LHCN-M2 (cell line): ENCODE data around the gene ABHD10. TPM values are rescaled to one million over a fixed set of nuclear protein-coding genes. Genes with fewer than 3 reads are reported as not detected.

Source experiments
- DNase-seq: peaks from one replicate; pipeline ENCODE4 v3.0.0-alpha.2; 2012; ENCODE audit warnings: low read depth
- polyA plus RNA-seq: library from polyadenylated mRNA; unstranded; fragments of >200 nt; gene quantifications from one replicate; pipeline ENCODE4 v1.2.1, GENCODE V29; 2012; ENCODE audit warnings: missing spikeins
- total RNA-seq: library from RNA; depleted of rRNA; stranded (reverse); fragments of >200 nt; gene quantifications from 2 replicates; pipeline ENCODE4 v1.2.3, GENCODE V29; 2014; rRNA removed

Gene ABHD10
- 33.1 and 34.4 TPM in 2 replicates for total RNA-seq
- 11.5 TPM for polyA plus RNA-seq

DNA sequence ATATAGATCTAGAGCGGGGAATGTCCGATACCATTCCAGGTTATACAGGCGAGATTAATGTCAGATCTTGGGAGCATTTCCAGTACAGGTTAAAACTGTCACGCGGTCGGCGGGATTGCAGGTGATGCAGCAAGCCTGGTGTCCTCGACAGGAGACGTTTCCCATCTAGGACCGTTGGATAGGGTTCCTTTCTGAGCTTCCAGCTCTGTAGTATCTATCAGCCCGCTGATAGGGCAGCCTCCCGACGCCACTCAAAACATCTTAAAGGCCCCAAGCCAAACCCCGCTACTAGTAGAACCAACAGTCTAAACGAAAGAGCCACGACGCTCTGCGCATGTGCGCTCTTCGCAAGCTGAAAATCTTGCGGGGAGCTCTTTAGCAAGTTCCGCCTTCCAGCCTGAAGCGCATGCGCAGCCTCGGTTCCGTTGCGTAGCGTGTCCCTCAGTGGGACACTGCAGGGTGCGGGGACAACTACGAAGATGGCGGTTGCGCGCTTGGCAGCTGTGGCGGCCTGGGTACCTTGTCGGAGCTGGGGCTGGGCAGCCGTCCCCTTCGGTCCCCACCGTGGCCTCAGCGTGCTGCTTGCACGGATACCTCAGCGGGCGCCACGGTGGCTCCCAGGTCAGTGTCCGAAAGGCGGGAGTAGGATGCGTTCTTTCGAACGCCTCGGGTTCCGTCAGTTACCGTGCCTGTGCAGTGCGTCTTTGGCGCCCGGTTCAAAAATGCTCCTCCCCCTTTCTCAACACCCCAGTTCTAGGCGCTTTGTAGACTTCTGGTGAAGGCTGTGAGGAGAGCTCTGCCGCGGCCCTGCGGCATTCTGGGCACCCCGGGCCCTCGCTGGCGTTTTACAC is at the start of gene ABHD10:
Gene ABHD10 (plus strand): TSS at position 444 of the 851 bp plus-strand sequence. CDS start 36 bp downstream, at position 480.
- peak; percentile 98 for DNase-seq

DNA sequence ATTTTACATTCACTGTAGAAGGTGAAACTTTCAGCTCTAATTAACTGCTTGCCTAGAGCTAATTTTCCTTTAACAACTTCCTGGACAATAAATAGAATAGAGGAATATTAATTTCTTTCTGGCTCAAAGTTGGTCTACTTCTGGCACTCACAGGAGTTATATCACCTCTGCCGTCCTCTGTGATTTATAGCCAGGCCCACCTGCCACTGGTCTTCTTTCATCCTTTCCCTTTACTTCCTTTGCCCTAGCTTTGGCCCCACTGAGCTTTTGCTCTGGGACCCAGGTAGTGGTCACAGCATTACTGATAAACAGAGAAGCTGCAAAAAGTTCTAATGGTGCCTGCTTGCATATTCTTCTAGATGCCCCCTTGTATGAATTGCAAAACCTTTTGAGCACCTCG is 49.3 kb upstream of the ABHD10 start:
- DNase-seq, result no peak

DNA sequence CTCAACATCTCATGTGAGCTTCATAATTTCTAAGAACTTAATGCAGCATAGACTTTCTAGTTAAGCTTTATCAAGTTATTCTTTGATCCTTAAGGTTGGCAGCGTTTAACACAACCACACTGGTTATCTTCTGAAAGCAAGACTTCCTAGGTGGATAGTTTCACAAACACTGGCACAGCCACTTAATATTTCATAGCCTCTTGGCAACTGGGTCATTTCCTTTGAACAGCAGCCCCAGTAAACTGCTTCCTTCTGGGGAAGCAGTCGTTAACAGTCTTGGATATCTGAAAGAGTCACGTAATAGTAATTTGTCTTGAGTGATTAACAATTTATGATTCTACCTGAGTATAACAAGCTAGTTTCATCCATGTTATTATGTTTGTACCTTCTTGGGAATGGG is 45.9 kb upstream of the ABHD10 start:
- no peak for DNase-seq

DNA sequence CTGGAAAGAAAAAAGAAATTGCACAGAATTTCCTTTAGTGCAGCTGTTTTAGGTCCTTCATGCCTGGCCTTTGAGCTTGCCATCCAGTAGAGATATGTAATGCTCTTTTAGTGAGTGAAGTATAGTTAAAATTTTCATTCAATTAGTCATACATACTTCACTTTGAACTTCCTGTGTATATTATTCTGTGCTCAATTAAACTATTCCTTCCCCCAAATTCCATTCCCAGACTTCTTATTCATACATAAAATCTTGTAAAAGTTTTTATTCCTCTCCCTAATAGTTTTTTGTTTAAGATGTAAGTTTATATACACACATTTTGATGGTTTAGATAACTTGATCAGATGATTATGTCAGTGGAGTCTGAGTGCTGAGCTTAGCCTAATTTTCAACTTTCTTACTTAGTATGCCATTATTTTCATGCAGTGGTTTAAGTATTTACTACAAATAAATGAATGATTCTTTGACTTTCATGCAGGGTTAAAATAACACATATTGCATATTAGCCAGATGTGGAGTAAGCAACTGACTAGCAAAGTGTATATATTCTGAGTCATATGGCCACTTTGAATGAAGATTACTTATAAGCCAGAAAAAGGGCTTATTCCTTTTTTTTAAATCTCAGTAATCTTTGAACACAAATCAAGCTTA is 42.5 kb upstream of the ABHD10 start:
- peak; percentile 78 for DNase-seq

DNA sequence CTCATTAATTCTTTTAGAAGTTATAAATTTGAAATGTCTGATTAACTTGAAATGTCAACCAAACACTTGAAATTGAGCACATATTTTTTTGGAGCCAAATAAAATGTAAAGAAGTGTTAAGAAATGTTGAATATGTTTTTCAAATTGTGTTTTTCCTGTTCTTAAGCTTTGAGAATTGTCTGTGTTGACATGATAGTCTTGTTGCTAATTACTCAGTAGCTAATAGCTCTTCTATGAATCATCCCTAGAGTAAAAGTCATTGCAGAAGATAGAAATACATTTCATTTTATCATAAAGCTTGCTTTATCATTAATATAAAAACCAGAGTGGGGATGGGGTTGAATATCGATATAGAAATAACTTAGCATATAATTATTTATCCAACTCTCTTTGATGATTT is 41.9 kb upstream of the ABHD10 start:
- no peak for DNase-seq

DNA sequence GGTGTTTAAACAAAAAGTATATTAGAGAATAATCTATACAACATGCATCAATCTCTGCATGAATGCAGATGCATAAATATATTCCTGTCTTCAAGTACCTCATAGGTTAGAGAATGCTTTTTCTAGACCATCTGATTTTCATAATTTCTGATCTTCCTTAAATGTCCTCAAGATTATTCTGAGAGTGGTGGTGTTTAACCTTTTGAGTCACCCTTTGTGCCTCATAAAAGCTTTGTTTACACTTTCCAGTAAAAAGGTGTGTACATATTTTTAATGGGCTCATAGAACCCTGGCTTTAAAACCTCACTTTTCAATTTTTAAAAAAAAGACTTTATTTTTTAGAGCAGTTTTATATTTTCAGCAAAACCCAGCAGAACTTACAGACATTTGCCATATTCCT is 41.0 kb upstream of the ABHD10 start:
- DNase-seq, result no peak

DNA sequence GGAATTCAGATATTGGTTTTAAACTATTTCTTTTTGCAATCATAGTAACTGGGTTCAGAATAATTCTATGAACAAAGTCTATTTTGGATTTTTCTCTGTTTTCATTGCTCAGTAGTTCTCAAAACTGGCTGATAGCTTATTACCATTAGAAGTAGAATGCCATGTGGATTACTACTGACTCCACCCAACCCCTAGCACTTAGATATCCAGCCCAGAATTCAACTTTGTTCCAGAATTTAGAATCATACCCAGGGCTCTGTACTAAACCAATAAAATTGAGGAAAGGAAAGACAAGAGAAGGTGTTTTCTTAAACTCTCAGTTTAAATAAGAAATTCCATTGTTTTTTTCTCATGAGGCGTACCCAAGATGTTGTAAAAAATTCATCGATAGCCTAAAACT is 39.0 kb upstream of the ABHD10 start:
- no peak for DNase-seq

DNA sequence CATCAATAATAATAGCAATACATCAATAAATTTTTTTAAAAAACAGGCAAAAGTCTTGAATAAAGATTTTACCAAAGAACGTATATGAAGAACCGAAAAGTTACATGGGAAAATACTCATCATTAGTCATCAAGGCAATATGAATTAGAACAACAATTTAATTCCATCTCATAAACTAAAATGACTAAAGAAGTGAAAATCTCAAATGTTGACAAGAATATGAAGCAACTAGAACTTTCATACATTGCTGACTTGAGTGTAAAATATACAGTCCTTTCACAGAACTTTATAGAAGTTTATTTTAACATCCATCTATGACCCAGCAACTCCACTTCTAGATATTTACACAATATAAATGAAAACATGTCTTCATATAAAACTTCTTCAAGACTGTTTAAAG is 35.3 kb upstream of the ABHD10 start:
- no peak for DNase-seq

DNA sequence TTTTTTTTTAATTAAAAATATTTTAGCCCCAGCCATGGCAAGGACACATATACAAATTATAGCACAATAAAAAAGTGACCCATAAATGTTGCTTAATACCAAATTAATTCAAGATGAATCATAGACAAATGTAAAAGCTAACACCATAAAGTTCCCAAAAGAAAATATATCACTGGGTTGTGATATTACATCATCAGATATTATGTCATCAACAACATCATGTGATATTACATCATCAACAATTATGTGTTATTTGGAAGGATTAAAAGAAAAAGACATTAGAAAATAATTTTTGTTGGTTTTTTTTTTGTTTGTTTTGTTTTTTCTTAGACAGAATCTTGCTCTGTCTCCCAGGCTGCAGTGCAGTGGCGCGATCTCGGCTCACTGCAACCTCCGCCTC is 34.5 kb upstream of the ABHD10 start:
- no peak for DNase-seq

DNA sequence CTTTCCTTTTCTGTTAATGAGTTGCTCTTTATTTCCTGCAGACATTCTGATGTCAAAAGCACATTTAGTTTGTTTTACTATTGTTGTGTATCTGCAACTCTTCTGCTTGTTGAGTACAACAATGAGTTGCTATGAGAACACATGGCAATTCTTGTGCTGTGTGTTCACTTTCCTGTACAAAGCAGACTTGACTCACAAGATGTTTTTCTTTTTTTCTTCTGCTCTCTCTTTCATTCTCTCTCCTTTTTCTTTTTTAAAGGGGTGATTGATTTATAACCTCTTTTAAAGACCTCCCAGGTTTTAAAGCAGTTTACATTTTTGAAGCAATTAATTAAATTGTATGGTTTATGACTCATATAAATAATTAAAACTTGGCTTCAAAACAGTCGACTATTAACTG is 31.6 kb upstream of the ABHD10 start:
- DNase-seq, result no peak

DNA sequence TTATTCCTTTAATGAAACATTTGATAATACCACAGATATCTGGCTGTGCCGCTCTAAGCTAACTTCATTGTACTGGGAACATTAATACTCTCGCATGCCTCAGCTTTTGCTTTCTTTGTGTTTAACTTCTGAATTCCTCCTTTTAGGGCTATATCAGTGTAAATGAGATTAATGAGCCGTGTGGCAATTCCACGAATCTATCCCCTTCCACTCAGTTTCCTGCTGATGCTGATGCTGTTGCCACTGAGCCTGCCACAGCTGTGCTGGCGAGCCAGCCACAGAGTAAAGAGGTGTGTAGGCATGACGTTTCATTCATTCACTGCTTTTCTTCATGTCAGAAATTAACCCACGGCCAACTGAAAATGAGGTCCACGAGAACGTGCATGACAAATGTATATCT is 30.0 kb upstream of the ABHD10 start:
- DNase-seq, result no peak

DNA sequence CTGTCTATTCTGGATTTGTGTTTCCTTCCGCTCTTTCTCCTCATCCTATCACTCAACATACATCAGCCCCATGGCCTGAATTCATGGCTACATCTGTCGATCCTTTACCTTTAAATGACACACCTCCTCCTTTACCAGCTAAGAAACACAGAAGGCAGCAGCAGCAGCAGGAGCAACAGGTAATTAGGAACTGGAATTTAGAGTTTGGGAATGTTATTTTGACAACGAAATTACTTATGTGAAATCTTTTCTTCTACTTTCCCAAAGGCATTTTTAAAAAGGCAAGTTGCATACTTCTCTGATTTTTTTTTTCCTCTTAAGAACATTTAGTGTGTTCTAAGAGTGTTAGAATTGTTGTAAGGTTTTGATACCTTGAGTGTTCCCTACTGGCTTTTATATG is 29.1 kb upstream of the ABHD10 start:
- DNase-seq, result no peak

DNA sequence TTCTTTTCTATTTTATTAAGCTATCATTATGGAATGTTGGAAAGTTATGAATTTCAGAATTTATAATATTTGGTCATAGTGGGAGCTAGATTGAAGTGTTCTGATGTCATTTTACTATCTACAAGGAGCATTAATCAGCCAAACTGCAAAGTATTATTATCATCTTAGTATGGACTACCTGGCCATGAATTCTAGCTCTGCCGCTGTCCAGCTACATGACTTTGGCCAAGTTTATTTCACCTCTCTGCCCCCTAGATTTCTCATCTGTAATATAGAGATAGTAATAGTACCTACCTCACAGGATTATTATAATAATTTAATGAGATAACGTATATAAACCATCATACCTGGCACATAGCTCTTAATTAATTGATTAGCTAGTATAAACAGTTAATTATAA is 27.8 kb upstream of the ABHD10 start:
- no peak for DNase-seq

DNA sequence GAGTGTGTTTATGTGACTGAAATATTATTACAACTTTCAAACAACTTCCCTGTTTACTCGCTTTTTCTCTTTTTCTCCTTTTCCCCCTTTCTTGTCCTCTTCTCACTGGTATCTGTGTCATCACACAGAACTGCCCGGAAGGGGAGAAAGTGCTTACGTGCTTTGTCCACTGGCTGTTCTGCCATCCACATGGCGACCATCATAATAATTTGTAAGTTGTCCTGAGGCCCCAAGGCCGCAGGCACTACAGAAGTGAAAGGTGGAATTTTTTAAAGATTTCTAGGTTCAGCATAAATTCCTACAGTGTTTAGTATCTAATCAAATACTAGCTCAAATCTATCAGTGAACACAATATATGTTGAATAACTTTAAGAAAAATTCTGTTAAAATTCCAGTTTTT is 26.7 kb upstream of the ABHD10 start:
- DNase-seq, result no peak

DNA sequence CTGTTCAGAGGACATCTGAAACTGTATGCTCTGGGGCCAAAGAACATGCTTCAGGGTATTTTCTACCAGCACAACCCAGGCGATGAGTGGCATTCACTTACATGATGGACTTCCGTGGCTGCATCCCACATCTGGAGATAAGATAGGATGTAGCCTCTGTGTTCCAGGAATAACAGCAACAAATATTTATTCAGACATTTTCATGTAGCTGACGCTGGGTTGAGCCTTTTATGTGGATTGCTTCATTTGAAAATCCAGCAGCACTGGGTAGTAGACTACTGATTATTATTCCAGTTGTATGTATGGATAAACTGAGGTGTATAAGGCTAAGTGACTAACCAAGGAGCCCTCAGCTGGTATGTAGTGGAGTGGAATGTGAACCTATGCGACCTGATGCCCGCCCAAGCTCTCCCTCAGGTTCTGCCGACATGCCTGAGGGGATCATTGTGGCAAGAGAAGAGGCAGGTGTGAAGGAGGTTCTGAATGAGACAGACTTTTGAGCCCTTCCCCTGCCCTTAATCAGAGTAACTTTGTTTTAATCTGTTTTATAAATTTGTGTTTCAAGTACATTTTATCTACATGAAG is 25.9 kb upstream of the ABHD10 start:
- DNase-seq, result no peak

DNA sequence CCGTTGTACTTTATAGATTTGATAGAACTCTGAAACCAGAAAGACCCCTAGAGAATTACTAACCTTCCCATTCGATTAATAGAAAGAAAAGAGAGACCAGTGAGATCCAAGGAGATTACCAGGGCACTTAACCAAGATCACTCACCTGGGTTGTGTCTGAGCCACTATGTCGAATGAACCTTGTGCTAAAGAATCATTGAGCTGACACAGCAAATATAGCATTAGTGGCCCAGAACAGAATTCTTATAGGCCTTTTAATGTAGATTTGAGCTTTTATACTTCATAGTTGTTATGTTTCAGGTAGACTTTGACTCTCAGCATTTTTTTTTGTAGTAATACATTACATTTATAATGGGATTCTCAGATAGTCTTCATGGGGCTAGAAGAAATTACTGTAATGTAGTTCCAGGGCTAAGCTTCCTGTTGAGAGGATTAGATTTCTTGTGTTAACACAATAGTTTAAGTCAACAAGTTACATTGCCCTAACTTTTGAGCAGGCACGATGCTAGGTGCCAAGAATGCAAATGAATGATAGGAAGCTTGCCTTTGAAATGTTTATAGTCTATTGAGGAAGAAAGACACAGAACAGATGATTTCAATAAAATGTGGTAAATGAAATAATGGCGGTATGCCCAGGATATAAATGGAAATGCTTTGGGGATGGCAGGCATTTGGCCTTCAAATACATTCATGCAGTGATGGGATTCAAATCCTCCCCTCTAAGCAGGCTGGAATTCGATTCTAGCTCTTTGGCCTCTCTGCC is 24.4 kb upstream of the ABHD10 start:
- DNase-seq, result no peak

DNA sequence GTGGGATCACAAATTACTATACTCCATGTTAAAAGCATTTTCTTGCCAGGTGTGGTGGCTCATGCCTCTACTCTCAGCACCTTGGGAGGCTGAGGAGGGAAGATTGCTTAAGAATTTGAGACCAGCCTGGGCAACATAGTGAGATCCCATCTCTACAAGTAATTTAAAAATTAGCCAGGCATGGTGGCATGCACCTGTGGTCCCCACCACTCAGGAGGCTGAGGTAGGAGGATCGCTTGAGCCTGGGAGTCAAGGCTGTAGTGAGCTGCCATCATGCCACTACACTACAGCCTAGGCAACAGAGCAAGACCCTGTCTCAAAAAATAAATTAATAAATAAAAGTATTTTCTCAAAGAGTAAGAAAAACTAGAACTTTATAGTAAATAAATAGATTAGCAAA is 22.9 kb upstream of the ABHD10 start:
- DNase-seq, result no peak

DNA sequence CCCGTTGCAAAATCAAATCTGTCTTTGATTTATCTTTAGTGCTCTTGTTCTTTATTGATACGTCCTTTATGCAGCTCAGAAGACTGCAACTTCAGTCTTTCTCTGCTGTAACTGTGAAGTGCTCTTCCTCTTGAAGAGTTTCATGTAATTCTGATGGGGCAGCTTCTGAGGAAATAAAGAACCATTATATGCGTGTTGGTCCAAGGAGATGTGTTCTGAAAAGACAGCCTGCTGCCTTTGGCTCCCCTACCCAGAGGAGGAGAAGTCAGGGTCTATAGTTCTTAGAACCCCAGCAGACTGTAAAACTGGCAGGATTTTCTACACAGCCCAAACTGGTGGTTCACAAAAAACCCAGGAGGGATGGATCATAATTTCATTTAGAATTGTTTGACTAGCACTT is 22.4 kb upstream of the ABHD10 start:
- DNase-seq, result no peak

DNA sequence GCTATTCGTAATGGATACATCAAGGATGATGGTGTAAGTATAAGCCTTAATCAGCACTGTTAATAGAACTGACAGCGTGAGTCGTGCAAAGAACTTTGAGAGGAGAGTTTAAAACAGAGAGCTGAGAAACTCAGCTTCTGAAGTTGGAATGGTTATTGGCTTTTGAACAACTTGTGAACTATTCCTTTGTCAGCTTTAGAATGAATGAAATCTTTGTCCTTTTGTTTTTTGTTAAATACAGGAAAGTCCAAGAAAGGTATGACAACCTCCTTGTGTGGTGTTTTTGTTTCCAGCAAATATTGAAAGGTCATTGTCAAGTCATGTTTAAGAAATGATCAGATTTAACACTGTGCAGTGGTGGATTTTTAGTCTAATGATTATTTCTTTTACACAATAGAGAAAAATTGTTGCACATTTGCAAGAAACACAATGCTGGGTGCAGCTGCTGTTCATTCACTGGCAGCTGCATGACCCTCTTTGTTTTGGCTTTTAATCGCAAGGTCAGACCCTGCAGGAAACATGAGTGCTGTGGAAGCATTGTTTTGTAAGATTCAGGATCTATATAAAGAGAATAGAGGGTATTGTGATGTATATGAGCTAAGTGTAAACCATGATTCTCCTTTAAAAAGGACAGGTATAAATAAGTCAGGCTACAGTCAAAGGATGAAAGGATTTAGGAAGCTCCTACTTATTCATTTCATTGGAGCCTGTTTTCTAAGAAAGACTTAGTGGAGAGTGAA is 21.7 kb upstream of the ABHD10 start:
- DNase-seq, result peak; percentile 76

DNA sequence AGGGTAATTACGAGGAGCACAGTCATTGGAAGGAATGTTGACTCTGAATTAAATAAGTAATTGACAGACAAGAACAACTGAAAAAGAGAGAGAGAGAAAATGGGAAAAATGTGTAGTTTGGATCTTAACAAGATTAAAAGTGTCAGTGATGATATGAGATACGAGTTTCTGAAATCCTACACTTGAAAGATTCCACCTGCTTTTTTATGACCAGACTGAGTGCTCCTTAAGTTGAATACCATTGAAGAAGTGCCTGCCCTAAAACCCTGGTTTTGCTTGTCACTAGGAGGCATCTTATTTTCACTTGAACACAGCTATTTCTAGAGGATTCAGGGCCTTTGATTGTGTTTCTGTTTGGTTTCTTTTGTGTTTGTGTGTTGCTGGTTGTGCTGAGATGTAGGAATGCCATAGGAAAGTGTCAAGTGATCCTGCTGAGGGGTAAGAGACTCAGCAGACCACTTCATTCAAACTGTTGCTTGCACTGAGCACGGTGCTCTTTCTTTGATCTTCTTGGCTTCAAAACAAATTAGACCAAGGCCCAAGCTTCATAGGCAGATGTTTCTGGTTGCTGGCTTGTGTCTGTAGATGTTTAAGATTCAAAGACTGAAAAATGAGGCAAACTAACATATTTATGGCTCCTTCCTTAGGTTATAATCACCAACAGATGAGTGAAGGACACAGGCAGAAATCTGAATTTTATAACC is 17.2 kb upstream of the ABHD10 start:
- DNase-seq, result peak; percentile 51

DNA sequence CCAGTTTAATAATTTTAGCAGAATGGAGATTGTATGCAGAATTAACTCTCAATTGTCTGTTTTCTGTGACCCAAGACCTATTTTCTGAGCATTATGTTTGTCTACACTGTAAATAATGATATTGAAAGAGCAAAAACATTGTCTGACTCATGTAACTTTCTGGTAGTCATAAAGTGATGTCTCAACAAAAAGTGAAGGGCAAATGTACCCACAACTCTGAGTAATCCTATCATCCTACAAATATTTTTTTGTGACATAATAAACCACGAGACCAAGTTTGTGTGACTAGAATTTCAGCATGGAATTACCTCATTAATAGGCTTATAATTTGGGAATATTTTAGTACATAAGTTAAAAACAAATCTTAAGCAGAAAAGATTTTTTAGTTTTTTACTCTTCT is 15.4 kb upstream of the ABHD10 start:
- peak; percentile 86 for DNase-seq
